Liver (tissue), 9 donors: ENCODE data around the gene EGR2. TPM values are rescaled to one million over a fixed set of nuclear protein-coding genes. Genes with fewer than 3 reads are reported as not detected.

Experiments used
- DNase-seq: peaks from one replicate; pipeline ENCODE4 v3.0.0-alpha.2; 2017; ENCODE audit warnings: low spot score
- H3K27ac ChIP-seq, 2 donors: one replicate each; pipeline ENCODE4 v1.7.0; 2013; ENCODE audit warnings: inconsistent platforms in 2 of 2, low read length in 2 of 2, control low read depth in 1 of 2, low read depth in 1 of 2, mild to moderate bottlenecking in 1 of 2
- H3K27me3 ChIP-seq, 4 donors: one replicate each; pipeline versions ENCODE4 v1.6.1 to v1.7.0; 2013; ENCODE audit warnings: low read length in 3 of 4, inconsistent platforms in 1 of 4, mild to moderate bottlenecking in 1 of 4, moderate library complexity in 1 of 4; ENCODE audit not compliant: control insufficient read depth in 4 of 4, insufficient read depth in 4 of 4
- H3K36me3 ChIP-seq, 4 donors: one replicate each; pipeline versions ENCODE4 v1.6.1 to v1.7.0; 2013; ENCODE audit warnings: low read length in 3 of 4, mild to moderate bottlenecking in 3 of 4, low read depth in 1 of 4, moderate library complexity in 1 of 4; ENCODE audit not compliant: control insufficient read depth in 4 of 4, insufficient read depth in 3 of 4
- H3K4me1 ChIP-seq, 4 donors: one replicate each; pipeline versions ENCODE4 v1.6.1 to v1.7.0; 2013; ENCODE audit warnings: low read length in 3 of 4, mild to moderate bottlenecking in 3 of 4, moderate library complexity in 1 of 4; ENCODE audit not compliant: control insufficient read depth in 4 of 4, insufficient read depth in 4 of 4
- H3K4me3 ChIP-seq, 3 donors: one replicate each; pipeline versions ENCODE4 v1.6.1 to v1.7.0; 2013; ENCODE audit warnings: low read length in 3 of 3, control low read depth in 1 of 3, low read depth in 1 of 3, mild to moderate bottlenecking in 1 of 3
- H3K9ac ChIP-seq, 2 donors: one replicate each; pipeline ENCODE4 v1.7.0; 2013; ENCODE audit warnings: low read length in 2 of 2, mild to moderate bottlenecking in 2 of 2, moderate library complexity in 2 of 2, control low read depth in 1 of 2, low read depth in 1 of 2
- H3K9me3 ChIP-seq, 4 donors: one replicate each; pipeline versions ENCODE4 v1.6.1 to v1.7.0; 2013; ENCODE audit warnings: low read length in 3 of 4; ENCODE audit not compliant: control insufficient read depth in 4 of 4
- EGR1 ChIP-seq, 2 donors: IDR thresholded peaks; 2 replicates each; pipeline ENCODE4 v1.6.1; 2016 to 2018; ENCODE audit warnings: antibody characterized with exemption in 2 of 2, low read depth in 2 of 2
- FOXA1 ChIP-seq: IDR thresholded peaks from 2 replicates; pipeline ENCODE4 v1.6.1; 2016; ENCODE audit warnings: antibody characterized with exemption
- FOXA2 ChIP-seq: IDR thresholded peaks from 2 replicates; pipeline ENCODE4 v1.6.1; 2016; ENCODE audit warnings: antibody characterized with exemption
- GABPA ChIP-seq, 2 donors: IDR thresholded peaks in 1 of 2; conservative IDR thresholded peaks in 1 of 2; 2 replicates each; pipeline ENCODE4 v1.6.1; 2016; ENCODE audit warnings: antibody characterized with exemption in 2 of 2, mild to moderate bottlenecking in 1 of 2, moderate library complexity in 1 of 2
- HNF4G ChIP-seq: IDR thresholded peaks from 2 replicates; pipeline ENCODE4 v1.6.1; 2016; ENCODE audit warnings: antibody characterized with exemption
- JUND ChIP-seq, 2 donors: IDR thresholded peaks; 2 replicates each; pipeline ENCODE4 v1.6.1; 2016; ENCODE audit warnings: antibody characterized with exemption in 2 of 2
- NR2F2 ChIP-seq: IDR thresholded peaks from 2 replicates; pipeline ENCODE4 v1.6.1; 2016; ENCODE audit warnings: antibody characterized with exemption
- RAD21 ChIP-seq, 2 donors: IDR thresholded peaks; 2 replicates each; pipeline ENCODE4 v1.6.1; 2016; ENCODE audit warnings: antibody characterized with exemption in 2 of 2, mild to moderate bottlenecking in 2 of 2
- RXRA ChIP-seq, 2 donors: IDR thresholded peaks; 2 replicates each; pipeline ENCODE4 v1.6.1; 2017 to 2018; ENCODE audit warnings: antibody characterized with exemption in 2 of 2, mild to moderate bottlenecking in 1 of 2
- SP1 ChIP-seq: IDR thresholded peaks from 2 replicates; pipeline ENCODE4 v1.6.1; 2018; ENCODE audit warnings: antibody characterized with exemption, mild to moderate bottlenecking
- TAF1 ChIP-seq: conservative IDR thresholded peaks from 2 replicates; pipeline ENCODE4 v1.6.1; 2016; ENCODE audit warnings: antibody characterized with exemption, mild to moderate bottlenecking
- YY1 ChIP-seq: IDR thresholded peaks from 2 replicates; pipeline ENCODE4 v1.6.1; 2016; ENCODE audit warnings: antibody characterized with exemption, mild to moderate bottlenecking
- WGBS: extraction: QIAGEN DNeasy Blood & Tissue Kit; methylation state at CpG from one replicate; pipeline ENCODE4 v1.1.7; 2013; 5-methylcytosine and 5-hydroxymethylcytosine counted together
- polyA plus RNA-seq, 2 donors: library from polyadenylated mRNA; stranded (reverse) in 1 of 2; unstranded in 1 of 2; fragments of 200-250 nt in 1 of 2; fragments of >200 nt in 1 of 2; fragmentation: Nextera tagmentation in 1 of 2; extraction: Ambion mirVana in 1 of 2; gene quantifications; one replicate each; pipeline versions ENCODE4 v1.2.1 to v1.2.3, GENCODE V29; 2013 to 2015
- total RNA-seq, 2 donors: library from RNA; depleted of rRNA; stranded (reverse); fragments of >200 nt; gene quantifications; one replicate each; pipeline ENCODE4 v1.2.3, GENCODE V29; 2014
- TF ChIP-seq, protein P1 (sequence below): IDR thresholded peaks from 2 replicates; pipeline ENCODE4 v1.6.1; 2016; ENCODE audit warnings: antibody characterized with exemption
- TF ChIP-seq, protein P2 (sequence below): IDR thresholded peaks from 2 replicates; pipeline ENCODE4 v1.6.1; 2016; ENCODE audit warnings: antibody characterized with exemption, mild to moderate bottlenecking
- TF ChIP-seq, protein P3 (sequence below): fragments of 150-350 bp; IDR thresholded peaks from 2 replicates; pipeline ENCODE4 v1.5.1; 2017; ENCODE audit warnings: improper control_type of control experiment, low read depth, low read length; ENCODE audit not compliant: missing input control
- TF ChIP-seq, protein P4 (sequence below): IDR thresholded peaks from 2 replicates; pipeline ENCODE4 v1.6.1; 2016; ENCODE audit warnings: antibody characterized with exemption
- TF ChIP-seq, protein P5 (sequence below): IDR thresholded peaks from 2 replicates; pipeline ENCODE4 v1.6.1; 2016; ENCODE audit warnings: antibody characterized with exemption
- donor health status: healthy.
- donor health status: healthy.
- donor health status: healthy.
- donor health status: healthy.
- donor health status: healthy.

The EGR2 gene
- total and polyA plus RNA-seq, 4 donors = 0.17 to 0.76 (median 0.23) TPM

DNA sequence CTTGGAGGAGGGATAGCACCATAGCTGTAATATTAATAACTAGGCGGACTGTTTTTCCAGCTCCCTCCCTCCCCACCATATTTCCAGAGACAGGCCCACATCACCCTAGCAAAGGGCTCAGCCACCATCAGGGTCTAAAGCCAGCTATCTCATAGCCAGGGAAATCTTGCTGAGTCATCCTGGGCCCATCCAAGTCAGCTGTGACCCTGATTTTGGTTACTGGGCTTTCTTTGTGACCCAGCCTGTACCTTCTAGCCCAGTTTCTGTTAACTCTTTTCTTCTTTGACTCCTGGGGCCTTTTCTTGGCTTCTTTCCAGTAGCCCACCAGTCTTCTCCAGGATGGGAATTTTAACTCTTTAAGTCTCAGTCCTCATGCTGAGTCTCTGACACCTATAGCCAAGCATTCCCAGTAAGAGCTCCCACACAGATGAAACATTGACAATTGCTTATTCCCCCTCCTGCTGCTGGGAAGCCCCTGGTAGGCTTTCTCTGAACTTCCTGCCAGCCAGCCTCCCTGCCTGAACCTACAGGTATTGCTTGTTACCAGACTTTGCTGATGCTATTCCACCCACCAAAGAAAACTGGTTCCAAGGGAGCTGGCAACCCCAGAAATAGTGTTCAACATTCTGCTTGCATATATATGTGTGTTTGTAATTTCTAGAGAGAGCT lies 46.5 kb downstream of the EGR2 start:
- Histone ChIP-seq H3K27me3 (peaks cover 0 to 3% (median 0%) of the 10 kb centered on the region in 4 donors), H3K4me3 (no peak overlapping the region), H3K27ac (no peak overlapping the region), H3K36me3 (no peaks in the 10 kb centered on the region), H3K9me3 (no peaks in the 10 kb centered on the region), H3K4me1 (no peaks in the 10 kb centered on the region), H3K9ac (no peak overlapping the region)
- TF ChIP-seq EGR1 (IDR thresholded peaks at IDR 0.05; ENCODE audit: low read depth in 2 of 2) (no peak), NR2F2 (no peak), RXRA (IDR thresholded peaks at IDR 0.05) (no peak), TAF1 (no peak), FOXA1 (no peak), JUND (IDR thresholded peaks at IDR 0.05) (no peak), HNF4G (no peak), YY1 (no peak), SP1 (no peak), FOXA2 (no peak), GABPA (IDR thresholded peaks at IDR 0.05 in 1 of 2, conservative IDR thresholded peaks at IDR 0.05 in 1 of 2) (no peak), RAD21 (IDR thresholded peaks at IDR 0.05) (no peak)
- TF ChIP-seq, protein P1, sequence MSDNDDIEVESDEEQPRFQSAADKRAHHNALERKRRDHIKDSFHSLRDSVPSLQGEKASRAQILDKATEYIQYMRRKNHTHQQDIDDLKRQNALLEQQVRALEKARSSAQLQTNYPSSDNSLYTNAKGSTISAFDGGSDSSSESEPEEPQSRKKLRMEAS = no peak
- TF ChIP-seq, protein P2, sequence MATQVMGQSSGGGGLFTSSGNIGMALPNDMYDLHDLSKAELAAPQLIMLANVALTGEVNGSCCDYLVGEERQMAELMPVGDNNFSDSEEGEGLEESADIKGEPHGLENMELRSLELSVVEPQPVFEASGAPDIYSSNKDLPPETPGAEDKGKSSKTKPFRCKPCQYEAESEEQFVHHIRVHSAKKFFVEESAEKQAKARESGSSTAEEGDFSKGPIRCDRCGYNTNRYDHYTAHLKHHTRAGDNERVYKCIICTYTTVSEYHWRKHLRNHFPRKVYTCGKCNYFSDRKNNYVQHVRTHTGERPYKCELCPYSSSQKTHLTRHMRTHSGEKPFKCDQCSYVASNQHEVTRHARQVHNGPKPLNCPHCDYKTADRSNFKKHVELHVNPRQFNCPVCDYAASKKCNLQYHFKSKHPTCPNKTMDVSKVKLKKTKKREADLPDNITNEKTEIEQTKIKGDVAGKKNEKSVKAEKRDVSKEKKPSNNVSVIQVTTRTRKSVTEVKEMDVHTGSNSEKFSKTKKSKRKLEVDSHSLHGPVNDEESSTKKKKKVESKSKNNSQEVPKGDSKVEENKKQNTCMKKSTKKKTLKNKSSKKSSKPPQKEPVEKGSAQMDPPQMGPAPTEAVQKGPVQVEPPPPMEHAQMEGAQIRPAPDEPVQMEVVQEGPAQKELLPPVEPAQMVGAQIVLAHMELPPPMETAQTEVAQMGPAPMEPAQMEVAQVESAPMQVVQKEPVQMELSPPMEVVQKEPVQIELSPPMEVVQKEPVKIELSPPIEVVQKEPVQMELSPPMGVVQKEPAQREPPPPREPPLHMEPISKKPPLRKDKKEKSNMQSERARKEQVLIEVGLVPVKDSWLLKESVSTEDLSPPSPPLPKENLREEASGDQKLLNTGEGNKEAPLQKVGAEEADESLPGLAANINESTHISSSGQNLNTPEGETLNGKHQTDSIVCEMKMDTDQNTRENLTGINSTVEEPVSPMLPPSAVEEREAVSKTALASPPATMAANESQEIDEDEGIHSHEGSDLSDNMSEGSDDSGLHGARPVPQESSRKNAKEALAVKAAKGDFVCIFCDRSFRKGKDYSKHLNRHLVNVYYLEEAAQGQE = no peak
- TF ChIP-seq, protein P3, sequence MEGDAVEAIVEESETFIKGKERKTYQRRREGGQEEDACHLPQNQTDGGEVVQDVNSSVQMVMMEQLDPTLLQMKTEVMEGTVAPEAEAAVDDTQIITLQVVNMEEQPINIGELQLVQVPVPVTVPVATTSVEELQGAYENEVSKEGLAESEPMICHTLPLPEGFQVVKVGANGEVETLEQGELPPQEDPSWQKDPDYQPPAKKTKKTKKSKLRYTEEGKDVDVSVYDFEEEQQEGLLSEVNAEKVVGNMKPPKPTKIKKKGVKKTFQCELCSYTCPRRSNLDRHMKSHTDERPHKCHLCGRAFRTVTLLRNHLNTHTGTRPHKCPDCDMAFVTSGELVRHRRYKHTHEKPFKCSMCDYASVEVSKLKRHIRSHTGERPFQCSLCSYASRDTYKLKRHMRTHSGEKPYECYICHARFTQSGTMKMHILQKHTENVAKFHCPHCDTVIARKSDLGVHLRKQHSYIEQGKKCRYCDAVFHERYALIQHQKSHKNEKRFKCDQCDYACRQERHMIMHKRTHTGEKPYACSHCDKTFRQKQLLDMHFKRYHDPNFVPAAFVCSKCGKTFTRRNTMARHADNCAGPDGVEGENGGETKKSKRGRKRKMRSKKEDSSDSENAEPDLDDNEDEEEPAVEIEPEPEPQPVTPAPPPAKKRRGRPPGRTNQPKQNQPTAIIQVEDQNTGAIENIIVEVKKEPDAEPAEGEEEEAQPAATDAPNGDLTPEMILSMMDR = no peak
- TF ChIP-seq, protein P4, sequence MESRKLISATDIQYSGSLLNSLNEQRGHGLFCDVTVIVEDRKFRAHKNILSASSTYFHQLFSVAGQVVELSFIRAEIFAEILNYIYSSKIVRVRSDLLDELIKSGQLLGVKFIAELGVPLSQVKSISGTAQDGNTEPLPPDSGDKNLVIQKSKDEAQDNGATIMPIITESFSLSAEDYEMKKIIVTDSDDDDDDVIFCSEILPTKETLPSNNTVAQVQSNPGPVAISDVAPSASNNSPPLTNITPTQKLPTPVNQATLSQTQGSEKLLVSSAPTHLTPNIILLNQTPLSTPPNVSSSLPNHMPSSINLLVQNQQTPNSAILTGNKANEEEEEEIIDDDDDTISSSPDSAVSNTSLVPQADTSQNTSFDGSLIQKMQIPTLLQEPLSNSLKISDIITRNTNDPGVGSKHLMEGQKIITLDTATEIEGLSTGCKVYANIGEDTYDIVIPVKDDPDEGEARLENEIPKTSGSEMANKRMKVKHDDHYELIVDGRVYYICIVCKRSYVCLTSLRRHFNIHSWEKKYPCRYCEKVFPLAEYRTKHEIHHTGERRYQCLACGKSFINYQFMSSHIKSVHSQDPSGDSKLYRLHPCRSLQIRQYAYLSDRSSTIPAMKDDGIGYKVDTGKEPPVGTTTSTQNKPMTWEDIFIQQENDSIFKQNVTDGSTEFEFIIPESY = no peak
- TF ChIP-seq, protein P5, sequence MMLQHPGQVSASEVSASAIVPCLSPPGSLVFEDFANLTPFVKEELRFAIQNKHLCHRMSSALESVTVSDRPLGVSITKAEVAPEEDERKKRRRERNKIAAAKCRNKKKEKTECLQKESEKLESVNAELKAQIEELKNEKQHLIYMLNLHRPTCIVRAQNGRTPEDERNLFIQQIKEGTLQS = no peak
- WGBS = 98% methylated on average over 1 of the region's 1 CpG
- no peak for DNase-seq
